Calu3 (cell line): ENCODE measurements around the gene TLX1. TPM values are rescaled to one million over a fixed set of nuclear protein-coding genes. Genes with fewer than 3 reads are reported as not detected.

Experiments used
- BruUV-seq: library from RNA; stranded (reverse); fragments of 400-500 nt; replicated peaks from 2 replicates; lab custom pipeline; 2021; lab: Mats Ljungman, UMichigan
- CTCF ChIA-PET: fragments of 300-600 bp; sonication (Branson Sonifier 250); formaldehyde crosslinking; loops from one replicate; lab custom pipeline; 2022; ENCODE audit warnings: antibody characterized with exemption; lab: Charles Lee
- DNase-seq: peaks from one replicate; pipeline ENCODE4 v3.0.0; 2022
- H3K27ac Mint-ChIP-seq: one replicate; pipeline ENCODE4 v1.8.0; 2022; ENCODE audit warnings: mixed read lengths; ENCODE audit not compliant: unreplicated experiment
- H3K27me3 Mint-ChIP-seq: one replicate; pipeline ENCODE4 v1.8.0; 2022; ENCODE audit warnings: mixed read lengths; ENCODE audit not compliant: unreplicated experiment
- H3K36me3 Mint-ChIP-seq: one replicate; pipeline ENCODE4 v1.8.0; 2022; ENCODE audit warnings: mild to moderate bottlenecking, moderate library complexity, mixed read lengths; ENCODE audit not compliant: insufficient read depth, unreplicated experiment
- H3K4me1 Mint-ChIP-seq: one replicate; pipeline ENCODE4 v1.8.0; 2022; ENCODE audit warnings: mild to moderate bottlenecking, low read depth, mixed read lengths; ENCODE audit not compliant: unreplicated experiment
- H3K4me3 Mint-ChIP-seq: one replicate; pipeline ENCODE4 v1.8.0; 2022; ENCODE audit warnings: mild to moderate bottlenecking, low read depth, moderate library complexity, mixed read lengths; ENCODE audit not compliant: unreplicated experiment
- H3K9me3 Mint-ChIP-seq: one replicate; pipeline ENCODE4 v1.8.0; 2022; ENCODE audit warnings: low read depth, mixed read lengths; ENCODE audit not compliant: unreplicated experiment
- intact Hi-C: fragments of 100-400 bp; cut with micrococcal nuclease; formaldehyde crosslinking; loops from one replicate; pipeline ENCODE4 v1.10.0; 2022; ENCODE audit not compliant: unreplicated experiment
- total RNA-seq: library from RNA; stranded (reverse); gene quantifications from 2 replicates; pipeline ENCODE4 v1.2.3, GENCODE V29; 2022
- TF ChIP-seq, protein P1 (sequence below): fragments of 200-600 bp; IDR thresholded peaks from one replicate; pipeline ENCODE4 v1.8.0; 2022; ENCODE audit warnings: antibody characterized with exemption; ENCODE audit not compliant: unreplicated experiment

TLX1 gene
- total RNA-seq, 1 experiment from 2014 or later, result not detected

DNA sequence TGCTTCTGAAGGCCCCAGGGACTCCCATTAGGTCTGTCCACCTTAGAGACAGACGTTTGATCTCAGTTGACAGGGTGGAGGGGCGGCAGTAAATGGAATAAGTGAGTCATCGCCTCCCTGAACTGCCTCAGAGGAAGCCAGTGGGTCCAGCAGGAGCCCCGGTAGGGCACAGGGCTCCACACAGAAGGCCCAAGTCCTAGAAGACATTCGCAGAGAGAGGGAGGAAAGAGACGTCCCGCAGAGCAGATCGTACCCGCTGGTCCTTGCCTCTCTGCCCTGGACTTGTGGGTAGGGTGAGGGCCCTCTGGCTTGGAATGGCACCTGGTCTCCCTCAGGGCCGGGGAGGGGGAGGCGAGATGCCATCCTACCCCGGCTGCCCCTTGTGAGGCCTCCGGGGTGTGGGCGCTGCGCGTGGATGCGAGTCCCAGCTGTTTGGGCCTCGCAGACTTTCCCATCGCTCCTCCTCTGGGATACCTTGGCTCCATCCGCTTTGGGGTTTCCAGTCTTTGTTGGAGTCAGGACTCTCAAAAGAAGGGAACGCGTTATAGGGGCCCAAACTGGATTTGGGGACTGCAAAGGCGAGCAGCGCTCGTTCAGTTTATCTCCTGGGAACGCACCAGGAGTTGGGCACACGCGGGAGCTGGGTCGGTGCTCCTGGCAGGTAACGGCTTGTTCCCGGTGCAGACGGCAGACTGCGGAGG, 5.1 kb downstream of the TLX1 start:
- no peak for DNase-seq
- TF ChIP-seq, protein P1, sequence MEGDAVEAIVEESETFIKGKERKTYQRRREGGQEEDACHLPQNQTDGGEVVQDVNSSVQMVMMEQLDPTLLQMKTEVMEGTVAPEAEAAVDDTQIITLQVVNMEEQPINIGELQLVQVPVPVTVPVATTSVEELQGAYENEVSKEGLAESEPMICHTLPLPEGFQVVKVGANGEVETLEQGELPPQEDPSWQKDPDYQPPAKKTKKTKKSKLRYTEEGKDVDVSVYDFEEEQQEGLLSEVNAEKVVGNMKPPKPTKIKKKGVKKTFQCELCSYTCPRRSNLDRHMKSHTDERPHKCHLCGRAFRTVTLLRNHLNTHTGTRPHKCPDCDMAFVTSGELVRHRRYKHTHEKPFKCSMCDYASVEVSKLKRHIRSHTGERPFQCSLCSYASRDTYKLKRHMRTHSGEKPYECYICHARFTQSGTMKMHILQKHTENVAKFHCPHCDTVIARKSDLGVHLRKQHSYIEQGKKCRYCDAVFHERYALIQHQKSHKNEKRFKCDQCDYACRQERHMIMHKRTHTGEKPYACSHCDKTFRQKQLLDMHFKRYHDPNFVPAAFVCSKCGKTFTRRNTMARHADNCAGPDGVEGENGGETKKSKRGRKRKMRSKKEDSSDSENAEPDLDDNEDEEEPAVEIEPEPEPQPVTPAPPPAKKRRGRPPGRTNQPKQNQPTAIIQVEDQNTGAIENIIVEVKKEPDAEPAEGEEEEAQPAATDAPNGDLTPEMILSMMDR, result no peak
- CTCF ChIA-PET, result no interaction called here
- Mint-ChIP-seq H3K27ac (no peak overlapping the region), H3K9me3 (no peaks in the 10 kb centered on the region), H3K4me1 (peaks cover 11% of the 10 kb centered on the region), H3K36me3 (no peaks in the 10 kb centered on the region), H3K27me3 (peaks cover 66% of the 10 kb centered on the region), H3K4me3 (no peak overlapping the region)
- intact Hi-C loops, result no loop called here
- BruUV-seq, result no TSS peak

DNA sequence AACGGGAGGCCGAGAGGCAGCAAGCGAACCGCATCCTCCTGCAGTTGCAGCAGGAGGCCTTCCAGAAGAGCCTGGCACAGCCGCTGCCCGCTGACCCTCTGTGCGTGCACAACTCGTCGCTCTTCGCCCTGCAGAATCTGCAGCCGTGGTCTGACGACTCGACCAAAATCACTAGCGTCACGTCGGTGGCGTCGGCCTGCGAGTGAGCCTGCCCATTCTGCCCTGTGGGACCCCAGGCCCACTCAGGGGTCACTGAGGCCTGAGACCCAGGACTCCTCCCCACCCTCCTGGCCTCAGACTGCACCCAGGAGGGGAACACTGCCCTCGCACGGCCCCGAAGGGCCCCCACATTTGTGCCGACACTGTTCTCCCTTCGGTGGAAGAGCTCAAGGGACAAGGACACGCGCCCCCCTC, 5.6 kb downstream of the TLX1 start:
- Mint-ChIP-seq H3K4me3 (no peak overlapping the region), H3K27me3 (peaks cover 66% of the 10 kb centered on the region), H3K4me1 (peaks cover 11% of the 10 kb centered on the region), H3K27ac (no peak overlapping the region), H3K9me3 (no peaks in the 10 kb centered on the region), H3K36me3 (no peaks in the 10 kb centered on the region)
- BruUV-seq, result no TSS peak
- intact Hi-C loops, result no loop called here
- DNase-seq, result no peak
- TF ChIP-seq, protein P1, result no peak
- CTCF ChIA-PET, result no interaction called here

DNA sequence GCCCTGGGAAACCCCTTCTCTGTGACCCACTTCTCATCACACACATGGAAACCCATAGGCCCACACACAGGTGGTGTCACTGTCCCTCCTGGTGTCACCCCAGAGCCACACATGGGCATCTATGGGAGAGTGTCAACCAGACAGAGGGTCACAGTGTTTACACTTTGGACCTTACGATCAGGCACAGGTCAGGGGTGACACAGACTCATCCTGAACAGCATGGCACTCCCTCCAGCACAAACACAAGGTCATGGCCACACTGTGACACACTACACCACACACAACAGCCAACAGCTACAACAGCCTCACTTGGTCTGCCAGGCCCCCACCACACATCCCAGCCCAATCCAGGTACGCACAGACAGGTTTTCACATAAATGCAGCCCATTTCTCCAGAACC, 6.2 kb downstream of the TLX1 start:
- no peak overlapping the region for H3K4me3 Mint-ChIP-seq
- intact Hi-C loops, result no loop called here
- CTCF ChIA-PET, result no interaction called here
- H3K4me1 Mint-ChIP-seq, result peaks cover 11% of the 10 kb centered on the region
- peaks cover 61% of the 10 kb centered on the region for H3K27me3 Mint-ChIP-seq
- no peak overlapping the region for H3K27ac Mint-ChIP-seq
- DNase-seq, result no peak
- BruUV-seq, result no TSS peak
- no peaks in the 10 kb centered on the region for H3K9me3 Mint-ChIP-seq
- TF ChIP-seq, protein P1, result no peak
- no peaks in the 10 kb centered on the region for H3K36me3 Mint-ChIP-seq

DNA sequence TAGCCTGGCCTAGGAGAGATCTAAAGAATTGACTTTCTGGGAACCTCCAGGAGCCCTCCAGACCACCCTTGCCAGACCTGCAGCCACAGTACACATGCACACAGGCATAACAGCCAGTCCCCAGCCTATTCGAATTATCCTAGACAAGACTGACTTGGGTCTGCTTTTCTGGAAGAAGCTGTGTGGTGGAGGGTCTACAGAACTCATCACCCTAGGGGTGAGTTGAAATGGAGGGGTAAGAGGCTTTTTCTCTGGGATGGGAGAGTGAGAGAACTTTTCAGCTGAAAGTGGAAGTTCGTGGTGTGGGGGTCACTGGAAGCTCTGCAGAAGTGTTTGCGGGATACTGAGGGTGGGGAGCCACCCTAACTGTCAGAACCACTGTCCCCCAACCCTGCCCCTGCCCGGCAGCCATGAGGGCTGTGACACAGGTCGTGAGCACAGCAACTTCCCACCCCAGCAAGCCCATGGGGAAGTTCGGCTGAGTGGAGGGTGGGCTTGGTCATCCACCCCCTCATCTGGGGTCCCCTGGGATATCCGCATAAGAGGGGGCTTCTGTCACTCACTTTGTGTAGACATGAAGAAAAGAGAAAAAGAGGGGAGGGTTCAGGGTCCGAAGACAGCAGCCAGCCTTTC, 7.8 kb downstream of the TLX1 start:
- H3K27me3 Mint-ChIP-seq, result peaks cover 59% of the 10 kb centered on the region
- H3K9me3 Mint-ChIP-seq, result no peaks in the 10 kb centered on the region
- intact Hi-C loops, result no loop called here
- no TSS peak for BruUV-seq
- H3K4me3 Mint-ChIP-seq, result no peak overlapping the region
- TF ChIP-seq, protein P1, result no peak
- no peaks in the 10 kb centered on the region for H3K36me3 Mint-ChIP-seq
- no peak overlapping the region for H3K27ac Mint-ChIP-seq
- DNase-seq, result no peak
- CTCF ChIA-PET, result no interaction called here
- peaks cover 11% of the 10 kb centered on the region for H3K4me1 Mint-ChIP-seq
